ENCODE data around the gene MAEL.

DNA sequence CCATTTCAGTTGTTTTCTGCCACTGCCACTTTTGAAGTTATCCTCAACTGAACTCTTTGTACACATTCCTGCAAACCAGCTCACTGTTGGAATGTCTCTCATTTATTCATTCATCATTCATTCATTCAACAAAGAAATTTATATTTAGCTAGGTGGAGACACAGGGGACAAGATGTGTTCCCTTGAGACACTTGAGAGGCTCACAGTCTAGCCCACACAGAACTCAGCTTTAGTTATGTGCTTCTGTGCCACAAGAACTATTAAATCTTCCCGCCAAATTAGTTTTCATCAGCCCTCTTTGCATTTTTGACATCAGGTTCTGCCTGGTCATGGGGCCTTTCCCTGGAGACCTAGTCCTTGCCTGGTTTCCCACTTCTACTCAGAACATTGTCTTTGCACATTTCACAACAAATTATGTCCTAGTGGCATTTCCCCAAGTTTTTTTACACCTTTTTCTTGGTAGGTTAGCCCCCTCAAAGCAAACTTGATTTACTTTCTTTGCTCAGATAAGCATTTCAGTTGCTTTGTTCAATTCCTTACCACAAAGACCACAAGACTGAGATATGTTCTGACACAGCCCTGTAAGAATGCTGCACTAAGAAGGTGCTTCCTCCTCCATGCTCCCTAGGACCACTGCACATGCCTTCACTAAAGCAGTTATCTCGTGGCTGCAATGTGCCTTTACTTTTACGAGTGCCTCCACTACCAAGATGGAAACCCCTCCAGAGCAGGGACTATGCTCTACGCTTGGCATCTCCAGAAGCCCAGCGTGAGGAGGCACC, 44.7 kb upstream of the MAEL start:
- no peak for TF ChIP-seq ZNF33B (CRISPR knock-in tag; IDR thresholded peaks at IDR 0.05)
- TF ChIP-seq, protein P1, sequence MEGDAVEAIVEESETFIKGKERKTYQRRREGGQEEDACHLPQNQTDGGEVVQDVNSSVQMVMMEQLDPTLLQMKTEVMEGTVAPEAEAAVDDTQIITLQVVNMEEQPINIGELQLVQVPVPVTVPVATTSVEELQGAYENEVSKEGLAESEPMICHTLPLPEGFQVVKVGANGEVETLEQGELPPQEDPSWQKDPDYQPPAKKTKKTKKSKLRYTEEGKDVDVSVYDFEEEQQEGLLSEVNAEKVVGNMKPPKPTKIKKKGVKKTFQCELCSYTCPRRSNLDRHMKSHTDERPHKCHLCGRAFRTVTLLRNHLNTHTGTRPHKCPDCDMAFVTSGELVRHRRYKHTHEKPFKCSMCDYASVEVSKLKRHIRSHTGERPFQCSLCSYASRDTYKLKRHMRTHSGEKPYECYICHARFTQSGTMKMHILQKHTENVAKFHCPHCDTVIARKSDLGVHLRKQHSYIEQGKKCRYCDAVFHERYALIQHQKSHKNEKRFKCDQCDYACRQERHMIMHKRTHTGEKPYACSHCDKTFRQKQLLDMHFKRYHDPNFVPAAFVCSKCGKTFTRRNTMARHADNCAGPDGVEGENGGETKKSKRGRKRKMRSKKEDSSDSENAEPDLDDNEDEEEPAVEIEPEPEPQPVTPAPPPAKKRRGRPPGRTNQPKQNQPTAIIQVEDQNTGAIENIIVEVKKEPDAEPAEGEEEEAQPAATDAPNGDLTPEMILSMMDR (CRISPR knock-in tag; IDR thresholded peaks at IDR 0.05), result no peak
- TF ChIP-seq ZNF263 (CRISPR knock-in tag; IDR thresholded peaks at IDR 0.05), result no peak

Measured in HepG2 (cell line).